SK-N-MC (cell line): Measurements from ENCODE around the gene MYO18B.

Source experiments
- EZH2 ChIP-seq: fragments of 200-600 bp; sonication (generic); IDR thresholded peaks from one replicate; pipeline ENCODE4 v1.6.1; 2017; ENCODE audit warnings: antibody characterized with exemption
- POLR2AphosphoS5 ChIP-seq: IDR thresholded peaks from 2 replicates; pipeline ENCODE4 v1.6.1; 2012; ENCODE audit warnings: mild to moderate bottlenecking, low read depth, low read length, borderline replicate concordance

- TF ChIP-seq EZH2 (no peak), POLR2AphosphoS5 (no peak)
These were observed 200.3 kb downstream of the MYO18B start for GRCh38 chr22:25942115-25942855.
